Measurements from ENCODE around the gene TMEM234. TPM values are rescaled to one million over a fixed set of nuclear protein-coding genes. Genes with fewer than 3 reads are reported as not detected.

TMEM234 gene
- total RNA-seq, 2 donors from 2014 or later: 8.1 to 8.9 TPM

- no peak for DNase-seq (ENCODE audit: low spot score)
- no peak overlapping the region for H3K4me3 ChIP-seq
- no peaks in the 10 kb centered on the region for H3K27me3 ChIP-seq
- peaks cover 0 to 25% of the 10 kb centered on the region in 2 donors for H3K4me1 ChIP-seq
- no peak for TF ChIP-seq CTCF (IDR thresholded peaks at IDR 0.05)
- H3K9me3 ChIP-seq: no peaks in the 10 kb centered on the region
- no peak overlapping the region for H3K27ac ChIP-seq
- H3K36me3 ChIP-seq: peaks cover 63% of the 10 kb centered on the region
Observed at GRCh38 chr1:32195972-32196823, 26.0 kb downstream of the TMEM234 start.

- no peak overlapping the region for H3K4me3 ChIP-seq
- no peak for TF ChIP-seq CTCF (IDR thresholded peaks at IDR 0.05)
- H3K36me3 ChIP-seq: peaks cover 70% of the 10 kb centered on the region
- no peaks in the 10 kb centered on the region for H3K27me3 ChIP-seq
- H3K27ac ChIP-seq: no peak overlapping the region
- no peaks in the 10 kb centered on the region for H3K9me3 ChIP-seq
- DNase-seq (ENCODE audit: low spot score): no peak
- peaks cover 0 to 23% of the 10 kb centered on the region in 2 donors for H3K4me1 ChIP-seq
Observed at GRCh38 chr1:32195531-32195930, 26.6 kb downstream of the TMEM234 start.

GRCh38 chr1:32194984-32195383, 27.2 kb downstream of the TMEM234 start:
- Histone ChIP-seq H3K9me3 (no peaks in the 10 kb centered on the region), H3K27ac (no peak overlapping the region), H3K27me3 (no peaks in the 10 kb centered on the region), H3K4me3 (no peak overlapping the region), H3K4me1 (peaks cover 0 to 18% of the 10 kb centered on the region in 2 donors), H3K36me3 (peaks cover 76% of the 10 kb centered on the region)
- DNase-seq (ENCODE audit: low spot score): no peak
- no peak for TF ChIP-seq CTCF (IDR thresholded peaks at IDR 0.05)

GRCh38 chr1:32192220-32192948, 29.8 kb downstream of the TMEM234 start:
- peaks cover 97% of the 10 kb centered on the region for H3K36me3 ChIP-seq
- no peak for DNase-seq (ENCODE audit: low spot score)
- no peak for TF ChIP-seq CTCF (IDR thresholded peaks at IDR 0.05)
- H3K4me3 ChIP-seq: no peak overlapping the region
- no peaks in the 10 kb centered on the region for H3K27me3 ChIP-seq
- no peak overlapping the region for H3K27ac ChIP-seq
- H3K9me3 ChIP-seq: no peaks in the 10 kb centered on the region
- peaks cover 0 to 3% of the 10 kb centered on the region in 2 donors for H3K4me1 ChIP-seq

- Histone ChIP-seq H3K4me1 (peaks cover 0 to 19% of the 10 kb centered on the region in 2 donors), H3K27me3 (no peaks in the 10 kb centered on the region), H3K4me3 (no peak overlapping the region), H3K27ac (no peak overlapping the region), H3K9me3 (no peaks in the 10 kb centered on the region), H3K36me3 (peaks cover 85% of the 10 kb centered on the region)
- TF ChIP-seq CTCF (IDR thresholded peaks at IDR 0.05): no peak
- no peak for DNase-seq (ENCODE audit: low spot score)
Observed at GRCh38 chr1:32187850-32188249, 34.3 kb downstream of the TMEM234 start.

Measured in right atrium auricular region (tissue), 2 donors.